CD4-positive, alpha-beta T cell treated with Interleukin-15 for 1 hour (primary cell): ENCODE results near the gene NKX6-1.

Experiments used
- DNase-seq: peaks from one replicate; pipeline ENCODE4 v3.0.0-alpha.2; 2020

NKX6-1 gene

DNA sequence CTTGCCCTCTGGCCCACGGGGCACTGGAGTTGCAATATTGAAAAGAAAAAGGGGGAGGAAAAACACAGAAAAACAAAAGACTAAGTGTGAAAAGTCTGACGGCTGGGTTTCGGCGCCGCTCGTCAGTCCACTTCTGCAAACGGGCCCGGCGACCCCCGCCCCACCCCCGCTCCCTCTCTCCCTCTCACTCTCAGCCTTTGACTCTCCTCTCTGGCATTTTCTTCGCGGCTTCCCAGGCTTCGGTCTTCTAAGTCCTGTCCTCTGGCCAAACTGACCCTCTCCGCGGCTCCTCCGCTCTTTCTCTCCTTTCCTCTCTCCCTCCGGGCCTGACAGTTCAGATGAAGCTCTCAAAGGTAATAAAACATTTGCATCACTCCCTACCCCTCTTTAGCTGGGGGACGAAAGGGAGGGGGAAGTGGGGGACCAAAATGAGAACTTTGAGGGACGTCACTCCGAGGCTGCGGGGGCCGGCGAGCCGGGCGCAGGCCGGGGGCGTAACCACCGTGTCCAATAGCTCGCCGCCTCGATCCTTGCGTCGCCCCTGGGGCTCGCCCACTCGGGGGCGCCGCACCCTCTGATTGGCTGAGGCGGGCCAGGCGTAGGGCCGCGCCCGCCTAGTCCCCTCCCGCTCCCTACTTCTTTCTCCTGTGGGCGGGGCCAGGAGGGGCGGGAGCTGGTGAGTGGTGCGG is at the start of gene NKX6-1:
NKX6-1 (minus strand) TSS at position 358 of the 689 bp plus-strand sequence. CDS start 1,064 bp downstream, outside the sequence.
- DNase-seq: no peak

DNA sequence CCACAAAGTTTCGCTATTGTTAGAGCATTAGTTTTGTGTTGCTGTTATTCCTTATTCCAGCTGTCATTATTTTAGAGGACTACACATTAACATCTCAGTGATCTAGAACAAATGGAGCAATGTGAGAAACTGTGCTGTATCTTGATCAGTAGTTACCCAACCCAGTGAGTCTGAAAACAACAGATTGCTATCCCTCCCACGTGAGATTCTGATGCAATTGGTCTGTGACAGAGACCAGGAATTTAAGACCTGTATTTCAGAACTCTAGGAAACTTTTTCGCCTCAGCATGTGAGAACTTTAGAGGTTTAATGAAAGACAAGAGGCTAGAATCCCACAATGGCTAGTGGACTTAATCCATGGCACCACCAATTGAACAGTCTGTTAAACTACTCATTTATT is 48.1 kb upstream of the NKX6-1 start:
- no peak for DNase-seq

DNA sequence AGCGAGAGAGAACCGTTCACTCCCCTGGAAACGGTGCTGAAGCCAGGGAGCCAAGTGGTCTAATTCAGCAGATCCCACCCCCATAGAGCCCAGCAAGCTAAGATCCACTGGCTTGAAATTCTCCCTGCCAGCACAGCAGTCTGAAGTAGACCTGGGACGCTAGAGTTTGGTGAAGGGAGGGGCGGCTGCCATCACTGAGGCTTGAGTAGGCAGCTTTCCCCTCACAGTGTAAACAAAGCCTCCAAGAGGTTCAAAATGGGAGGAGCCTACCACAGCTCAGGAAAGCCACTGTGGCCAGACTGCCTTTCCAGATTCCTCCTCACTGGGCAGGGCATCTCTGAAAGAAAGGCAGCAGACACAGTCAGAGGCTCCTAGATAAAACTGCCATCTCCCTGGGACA is 46.0 kb upstream of the NKX6-1 start:
- no peak for DNase-seq

DNA sequence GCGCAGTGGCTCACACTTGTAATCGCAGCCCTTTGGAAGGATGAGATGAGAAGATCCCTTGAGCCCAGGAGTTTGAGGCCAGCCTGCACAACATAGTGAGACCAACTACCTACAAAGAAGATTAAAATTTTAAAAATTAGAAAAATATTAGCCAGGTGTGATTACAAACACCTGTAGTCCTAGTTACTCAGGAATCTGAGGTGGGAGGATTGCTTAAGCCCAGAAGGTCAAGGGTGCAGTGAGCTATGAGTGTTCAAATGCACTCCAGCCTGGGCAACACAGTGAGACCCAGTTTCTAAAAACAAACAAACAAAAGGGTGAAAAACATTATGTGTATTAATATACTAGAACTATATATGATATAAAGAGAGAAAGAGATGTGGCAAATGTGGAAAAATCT is 36.8 kb upstream of the NKX6-1 start:
- DNase-seq: no peak

DNA sequence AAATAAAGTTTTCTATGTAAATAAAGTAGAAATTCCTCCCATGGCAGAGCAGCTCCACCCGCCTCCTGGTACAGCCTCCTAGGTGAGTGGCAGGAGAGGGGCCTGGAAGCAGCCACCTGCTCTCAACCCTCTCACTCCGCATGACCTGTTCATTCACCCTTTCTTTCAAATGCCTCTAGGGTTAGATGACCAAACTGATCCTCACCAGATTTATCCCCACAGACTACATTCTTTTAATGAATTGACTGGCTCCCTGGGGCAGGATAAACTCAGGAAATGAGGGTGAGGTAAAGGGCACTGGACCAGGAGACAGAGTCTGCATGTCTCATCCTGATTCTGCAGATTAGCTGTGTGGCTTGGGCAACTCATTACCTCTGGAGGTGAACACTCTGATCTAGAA is 32.6 kb upstream of the NKX6-1 start:
- no peak for DNase-seq

DNA sequence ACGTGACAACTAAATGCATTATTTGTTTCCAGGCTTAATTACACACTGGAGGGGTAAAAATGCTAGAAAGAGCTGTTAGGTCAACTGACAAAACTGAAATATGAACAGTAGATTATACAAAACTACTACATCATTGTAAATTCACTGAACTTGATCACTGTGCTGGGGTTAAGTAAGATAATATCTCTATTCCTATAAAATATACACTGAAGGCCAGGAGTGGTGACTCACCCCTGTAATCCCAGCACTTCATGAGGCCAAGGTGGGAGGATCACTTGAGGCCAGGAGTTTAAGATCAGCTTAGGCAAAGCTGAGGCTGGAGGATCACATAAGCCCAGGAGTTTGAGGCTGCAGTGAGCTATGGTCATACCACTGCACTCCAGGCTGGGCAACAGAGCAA is 31.8 kb upstream of the NKX6-1 start:
- DNase-seq: no peak

DNA sequence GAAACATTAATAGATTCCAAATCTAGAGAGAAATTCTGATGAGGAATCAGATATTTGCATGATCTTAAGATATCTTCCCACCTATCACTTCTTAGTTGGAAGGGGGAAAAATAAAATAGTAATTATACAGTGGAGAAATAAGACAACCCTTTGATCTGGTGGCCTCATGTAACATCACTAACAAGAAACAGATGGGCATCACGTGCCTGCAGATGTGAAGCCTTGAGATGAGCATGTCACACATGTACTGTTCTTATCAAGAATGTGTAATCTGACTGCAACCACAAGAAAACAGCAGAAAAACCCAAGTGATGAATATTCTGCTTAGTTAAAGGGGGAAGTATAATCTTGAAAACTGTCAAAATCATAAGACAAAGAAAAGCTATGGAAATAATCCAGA is 31.4 kb upstream of the NKX6-1 start:
- no peak for DNase-seq

DNA sequence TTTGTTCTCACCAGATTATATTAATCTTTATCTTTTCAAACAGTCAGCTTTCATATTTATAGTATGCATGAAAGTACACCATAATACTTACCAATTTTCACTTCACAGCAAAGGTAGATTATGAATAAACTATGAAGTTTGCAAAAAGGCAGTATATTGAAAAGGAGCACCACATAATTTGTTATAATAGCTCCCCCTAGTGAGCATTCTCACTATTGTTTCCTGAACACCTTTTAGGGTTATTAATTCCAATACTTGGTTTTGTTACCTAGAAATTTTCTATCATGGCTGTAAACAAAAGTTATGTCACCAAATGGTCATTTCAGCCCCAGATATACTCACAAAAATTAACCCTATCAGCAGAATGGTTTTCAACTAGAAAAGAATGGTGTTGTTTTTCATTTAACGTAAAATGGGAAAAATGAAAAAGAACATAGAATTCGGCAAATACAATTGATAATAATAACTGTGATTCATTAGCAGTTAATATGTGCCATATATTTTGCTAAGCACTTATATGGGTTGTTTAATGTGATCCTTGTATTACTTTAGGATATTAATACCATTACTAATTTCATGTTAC is 30.2 kb upstream of the NKX6-1 start:
- no peak for DNase-seq

DNA sequence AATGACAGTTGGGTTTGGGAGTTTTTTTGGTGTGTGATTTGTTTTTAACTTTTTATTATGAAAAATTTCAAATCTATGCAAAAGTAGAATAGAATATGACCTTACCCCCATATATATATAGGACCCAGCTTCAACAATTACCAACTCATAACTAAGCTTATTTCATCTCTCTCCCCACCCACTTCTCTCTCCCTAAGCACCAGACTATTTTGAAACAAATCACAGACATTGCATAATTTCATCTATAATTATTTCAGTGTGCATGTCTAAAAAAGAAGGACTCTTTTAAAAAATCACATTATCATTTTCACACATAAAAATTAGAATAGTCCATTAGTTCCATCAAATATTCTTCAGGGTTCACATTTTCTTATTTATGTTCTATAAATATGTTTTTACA is 28.3 kb upstream of the NKX6-1 start:
- no peak for DNase-seq

DNA sequence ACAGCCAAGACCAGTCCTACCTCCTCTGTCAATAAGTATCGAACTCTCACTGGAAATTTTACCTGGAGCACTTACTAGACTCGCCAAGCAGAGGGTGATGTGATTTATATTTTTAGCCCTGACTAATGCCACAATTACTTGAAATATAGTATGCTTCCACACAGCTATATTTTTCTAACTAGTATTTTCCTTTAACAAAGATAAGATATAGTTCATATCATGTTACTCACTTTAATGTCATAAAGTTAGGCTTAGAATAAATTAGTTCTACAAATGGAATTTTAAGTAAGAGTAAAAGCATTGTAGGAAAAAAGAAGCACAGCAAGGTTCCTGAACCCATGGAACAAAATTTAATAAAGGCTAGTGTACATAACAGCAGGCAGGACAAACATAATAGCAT is 16.0 kb upstream of the NKX6-1 start:
- DNase-seq: no peak

DNA sequence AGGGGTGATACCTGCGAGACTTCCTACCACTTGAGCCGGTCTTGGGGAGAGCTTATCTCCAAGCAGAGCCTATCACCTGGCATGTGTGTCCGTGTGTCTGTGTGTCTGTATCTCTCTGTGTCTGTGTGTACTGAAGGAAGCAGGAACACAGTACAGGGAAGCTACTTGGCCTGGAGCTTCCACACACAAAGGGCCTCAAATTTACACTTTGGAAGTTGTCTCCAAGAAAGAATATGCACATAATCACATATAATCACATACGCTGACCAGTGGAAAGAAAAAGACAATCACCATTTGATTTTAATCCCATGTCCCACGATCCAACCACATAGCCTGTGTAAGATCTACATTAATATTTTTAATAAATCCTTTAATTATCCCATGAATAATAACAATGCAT is 13.2 kb upstream of the NKX6-1 start:
- DNase-seq: no peak

DNA sequence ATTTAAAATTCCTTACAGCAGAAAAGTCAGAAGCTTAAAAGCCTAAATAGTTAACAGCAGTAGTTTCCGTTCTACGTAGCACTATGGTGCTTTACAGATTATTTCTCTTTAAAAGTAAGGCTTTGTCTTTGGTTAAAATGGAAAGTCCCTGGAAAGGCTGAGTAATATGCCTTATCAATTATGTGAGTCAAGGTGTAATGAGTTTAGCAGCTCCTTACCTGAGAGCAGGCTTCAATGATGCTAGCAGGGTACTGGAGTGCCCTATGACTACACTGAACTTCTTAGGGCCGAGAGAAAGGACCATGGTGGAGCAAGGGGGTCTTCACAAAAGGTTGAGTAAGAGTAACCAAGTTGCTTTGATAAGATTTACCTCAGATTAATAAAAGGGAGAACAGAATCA is 12.6 kb upstream of the NKX6-1 start:
- no peak for DNase-seq

DNA sequence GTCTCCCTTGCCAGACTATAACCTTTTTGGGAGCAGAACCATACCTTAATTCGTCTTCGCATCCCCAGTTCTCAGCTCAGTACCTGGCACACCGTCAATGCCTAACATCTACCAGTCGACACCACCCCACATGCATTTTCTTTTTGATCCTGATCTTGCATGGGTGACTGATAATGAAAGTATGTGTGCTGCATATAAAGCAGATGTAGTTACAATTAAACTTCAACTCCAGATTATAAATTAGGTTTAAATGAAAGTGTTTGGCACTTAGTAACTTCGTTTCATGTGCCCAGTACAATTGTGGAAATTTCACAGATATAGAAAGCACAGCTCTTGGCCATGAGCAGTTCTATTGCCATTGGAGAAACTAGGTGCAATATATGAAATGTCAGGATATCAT is 8.8 kb upstream of the NKX6-1 start:
- DNase-seq: no peak

DNA sequence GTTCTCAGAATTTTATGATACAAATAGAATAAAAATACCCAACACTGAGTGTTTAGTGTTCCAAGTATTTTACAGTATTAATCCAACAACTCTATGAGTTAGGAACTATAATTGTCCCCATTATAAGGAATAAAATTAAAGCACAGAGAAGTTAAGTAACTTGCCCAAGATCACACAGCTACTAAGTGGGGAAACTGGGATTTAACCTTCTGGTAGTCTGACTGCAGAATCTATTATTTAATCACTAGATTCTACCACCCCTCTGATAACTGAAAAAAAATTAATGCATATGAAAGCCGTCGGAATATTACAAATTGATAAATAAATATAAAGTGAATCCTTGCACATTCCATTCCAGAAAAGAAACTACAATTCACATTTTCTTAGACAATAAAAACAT is 5.7 kb upstream of the NKX6-1 start:
- DNase-seq: no peak

DNA sequence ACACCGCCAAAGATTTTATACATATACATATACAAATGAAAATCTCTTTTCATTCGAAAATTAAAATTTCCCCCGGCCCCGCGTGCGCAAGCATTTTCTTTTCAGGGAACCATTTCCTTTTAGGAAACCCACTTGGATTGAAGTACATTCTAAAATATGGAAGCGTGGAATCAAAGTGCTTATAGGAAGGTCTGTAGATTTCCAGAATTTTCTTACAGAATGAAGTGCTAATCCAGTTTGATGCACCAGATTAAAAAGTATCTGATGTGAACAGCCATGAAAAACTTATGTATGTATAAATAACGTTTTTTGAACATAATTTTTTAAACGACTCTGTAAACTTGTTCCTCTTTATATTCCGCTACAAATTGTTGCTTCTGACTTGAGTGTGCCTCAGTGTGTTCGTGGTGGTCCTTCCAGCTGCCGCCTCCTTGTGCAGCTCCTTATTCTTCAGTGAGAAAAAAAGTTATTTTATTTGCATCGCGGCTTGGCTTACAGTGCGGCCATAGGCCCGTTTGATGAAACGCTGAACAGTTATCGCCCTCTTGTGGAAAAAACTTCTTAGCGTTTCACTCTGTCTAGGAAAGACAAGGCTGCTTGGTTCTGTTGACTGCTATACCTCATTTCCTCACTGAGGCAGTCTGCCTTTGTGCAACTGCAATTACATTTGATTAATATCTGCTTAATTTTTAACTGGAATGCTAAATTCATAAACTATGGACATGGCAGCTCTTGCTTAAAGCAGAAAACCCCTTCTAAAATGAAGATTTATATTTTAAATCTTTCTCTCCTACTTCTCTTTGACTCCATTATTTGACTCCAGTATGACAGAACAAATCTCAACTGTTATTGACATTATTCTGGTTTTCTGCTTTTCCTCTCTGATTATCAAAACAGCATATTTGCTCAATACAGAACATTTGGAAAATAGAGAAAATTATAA is 4.7 kb upstream of the NKX6-1 start:
- no peak for DNase-seq

DNA sequence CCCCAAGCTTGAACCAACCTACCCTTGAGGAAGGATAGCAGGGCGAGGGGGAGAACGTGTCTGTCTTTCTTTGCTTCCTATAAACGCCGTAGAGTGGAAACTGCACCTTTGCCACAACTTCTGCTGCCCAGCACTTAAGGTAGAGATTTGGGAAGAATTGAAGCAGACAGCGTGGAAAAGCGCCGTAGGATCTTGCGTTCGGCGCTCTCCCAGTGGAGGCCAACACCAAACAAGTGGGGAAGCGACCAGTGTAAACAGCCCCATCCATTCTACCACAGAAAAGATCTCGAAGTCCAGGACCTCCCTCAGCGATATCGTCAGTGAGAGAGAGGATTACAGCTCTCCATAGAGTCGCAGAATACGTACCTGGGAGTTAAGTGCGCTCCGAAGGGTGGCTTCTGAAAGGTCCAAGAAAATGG is 3.9 kb upstream of the NKX6-1 start:
- DNase-seq: no peak

DNA sequence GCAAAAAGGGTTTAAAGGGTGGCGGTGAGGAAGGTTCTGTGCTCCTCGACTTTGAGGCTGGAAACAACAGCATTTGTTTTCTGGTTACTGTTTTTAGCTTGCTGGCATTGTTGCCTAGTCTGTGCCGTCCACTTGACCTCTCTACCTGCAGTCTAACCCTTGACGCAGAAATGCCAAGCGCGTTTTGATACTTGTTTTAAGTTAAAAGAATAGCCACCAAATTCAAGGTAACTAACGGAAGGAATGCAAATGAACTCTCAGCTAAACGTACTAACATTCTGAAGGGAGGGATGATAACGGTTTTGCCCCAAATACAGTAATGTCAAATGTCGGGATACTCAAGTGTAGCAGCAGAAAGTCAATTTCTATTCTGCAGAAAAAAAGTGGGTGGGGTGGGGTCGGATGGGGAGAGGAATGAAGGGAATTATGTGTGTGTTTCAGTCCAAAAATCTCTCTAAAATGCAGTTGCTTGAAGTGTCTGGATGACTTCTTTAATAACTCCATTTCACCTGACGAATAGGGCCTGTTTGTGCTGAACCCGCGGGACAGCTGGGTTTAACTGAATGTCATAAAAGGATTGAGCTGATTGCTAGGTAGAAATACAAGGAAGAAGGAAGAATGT is 3.4 kb upstream of the NKX6-1 start:
- DNase-seq: no peak

DNA sequence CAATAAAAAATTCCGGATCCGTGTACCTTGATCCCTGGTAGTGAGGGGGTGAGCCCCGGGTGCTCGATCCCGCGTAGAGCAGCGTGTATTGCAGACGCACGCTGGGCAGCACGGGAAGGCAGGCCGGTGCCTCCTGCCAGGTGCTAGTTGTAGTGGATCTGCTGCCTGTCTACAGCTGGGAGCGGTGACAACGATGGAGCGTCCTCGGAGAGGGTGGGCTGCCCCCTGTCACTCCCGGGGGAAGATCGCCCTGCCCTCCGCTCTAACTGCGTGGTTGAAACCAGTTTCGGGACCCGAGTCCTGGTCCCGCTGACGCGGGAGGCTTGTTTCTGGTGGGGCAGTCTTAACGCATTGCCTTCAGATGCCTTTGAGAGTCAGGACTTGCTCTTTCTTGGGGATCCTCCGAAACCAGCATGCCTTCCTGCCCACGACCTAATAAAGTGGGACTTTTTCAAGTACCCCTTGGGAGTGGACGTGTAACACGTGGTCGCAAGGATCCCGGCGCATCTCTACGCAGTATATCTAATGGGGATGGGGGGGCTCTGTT is 2.7 kb upstream of the NKX6-1 start:
- DNase-seq: no peak

DNA sequence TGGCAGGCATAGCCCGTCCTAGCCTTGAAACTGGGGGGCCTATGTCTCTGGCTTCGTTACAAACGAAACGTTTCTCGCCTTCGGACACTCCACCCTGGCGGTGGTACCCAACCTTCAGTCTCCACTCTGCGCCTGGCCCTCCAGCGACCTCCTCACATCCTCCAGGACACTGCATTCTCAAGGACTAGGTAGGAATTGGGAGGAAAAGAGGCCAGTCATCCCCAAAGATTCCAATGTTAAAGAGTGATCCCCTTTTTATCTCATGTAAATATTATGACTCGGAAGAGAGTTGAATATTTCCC is 2.1 kb upstream of the NKX6-1 start:
- no peak for DNase-seq

DNA sequence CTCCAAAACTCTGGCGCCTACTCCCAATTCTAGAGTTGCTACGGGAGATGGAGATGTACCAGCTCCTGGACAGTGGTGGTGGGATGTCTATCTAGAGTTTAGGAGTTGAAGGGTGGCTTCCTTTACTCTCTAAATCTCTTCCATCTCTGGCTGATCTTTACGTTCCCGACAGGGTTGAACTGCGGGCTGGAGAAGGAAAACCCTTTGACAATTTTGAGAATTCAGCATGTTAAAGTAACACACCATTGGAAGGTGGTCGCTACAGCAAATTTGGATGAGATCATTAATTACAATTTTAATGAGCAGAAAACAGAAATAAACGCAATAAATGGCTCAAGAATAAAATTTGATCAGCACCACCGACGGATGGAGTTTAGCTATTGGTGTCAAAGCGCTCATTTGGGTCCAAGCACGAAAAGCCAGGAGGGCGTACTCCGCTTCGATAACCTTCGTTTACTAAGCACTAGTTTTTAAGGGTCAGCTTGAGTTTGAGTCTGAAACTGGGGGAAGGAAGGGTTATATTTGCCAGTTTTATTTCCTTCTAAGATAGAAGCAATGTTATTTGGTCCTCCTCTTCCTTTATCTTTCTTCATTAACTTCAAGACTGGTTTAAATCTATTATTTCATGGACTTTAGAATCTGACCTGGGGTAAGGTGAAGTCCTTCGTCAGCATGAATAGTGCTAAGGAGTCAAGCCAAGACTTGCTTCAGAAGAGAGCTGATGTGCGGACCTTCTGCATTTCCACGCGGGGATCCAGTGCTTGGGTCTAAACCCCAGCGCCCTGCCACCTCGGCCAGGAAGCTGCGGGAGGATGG is 1.5 kb upstream of the NKX6-1 start:
- no peak for DNase-seq

DNA sequence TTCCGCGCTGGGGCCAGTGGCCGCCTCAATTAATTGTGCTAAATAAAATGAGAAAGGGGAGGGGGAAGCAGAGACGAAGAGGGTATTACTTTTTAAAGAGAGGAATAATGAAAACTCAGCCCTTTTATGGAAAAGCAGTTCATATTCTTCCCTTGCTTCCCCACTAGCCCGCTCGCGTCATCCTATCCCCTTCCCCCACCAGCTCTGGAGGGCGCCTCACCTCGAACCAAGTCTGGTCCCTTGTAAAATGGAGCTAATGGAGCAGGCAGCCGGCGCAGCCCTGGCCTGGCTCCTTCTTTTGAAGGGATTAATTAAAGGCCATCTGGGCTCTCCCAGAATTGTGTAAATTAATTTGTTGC is 511 bp upstream of the NKX6-1 start:
- DNase-seq: no peak

DNA sequence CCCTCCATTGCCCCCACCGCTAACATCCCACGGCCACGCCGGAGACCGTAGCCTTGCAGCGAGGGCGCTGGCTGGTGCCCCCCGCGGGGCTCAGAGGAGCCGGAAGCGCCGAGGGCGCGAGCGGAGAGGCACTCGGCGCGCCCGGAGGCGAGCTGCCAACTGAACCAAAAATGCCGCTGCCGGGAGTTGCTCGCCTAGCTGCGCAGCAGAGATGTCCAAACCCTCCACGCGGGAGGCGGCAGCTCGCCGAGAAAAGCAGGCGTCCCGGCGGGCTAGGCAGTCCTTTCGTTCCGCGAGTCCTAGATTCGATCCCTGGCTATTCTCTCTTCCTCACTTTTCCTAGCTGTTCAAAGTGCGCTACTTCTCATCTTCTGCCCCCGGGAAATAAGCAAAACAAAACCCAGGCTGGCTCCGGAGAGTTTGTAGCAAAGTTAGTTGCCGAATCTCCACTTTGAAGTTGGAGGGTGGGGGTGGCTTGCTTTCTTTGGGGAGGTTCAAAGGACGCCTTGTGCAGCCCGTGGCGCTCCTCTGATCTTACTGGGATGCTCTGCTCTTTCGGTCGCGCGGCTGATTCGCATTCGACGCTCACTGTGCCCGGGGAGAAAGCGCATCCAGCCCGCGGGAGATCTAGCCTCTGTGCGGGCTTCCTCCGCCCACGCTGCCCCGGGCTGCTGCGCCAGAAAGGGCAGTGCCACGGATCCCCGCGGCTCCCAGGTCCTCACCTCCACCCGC is 723 bp downstream of the NKX6-1 start:
- no peak for DNase-seq
